Right lobe of liver (tissue), 4 donors: ENCODE data around the gene COL4A5.

Source experiments
- CTCF ChIP-seq, 4 donors: fragments of 200-600 bp in 3 of 4; fragments of 450-650 bp in 1 of 4; IDR thresholded peaks; one replicate each; pipeline versions ENCODE4 v1.5.1 to v1.8.0; 2016 to 2022; ENCODE audit warnings: antibody characterized with exemption in 4 of 4, mild to moderate bottlenecking in 2 of 4
- POLR2A ChIP-seq: fragments of 450-650 bp; IDR thresholded peaks from one replicate; pipeline ENCODE4 v1.6.1; 2017; ENCODE audit warnings: antibody characterized with exemption, mild to moderate bottlenecking
- donor health status: DM: no; HTN: no; CAD: no.
- donor health status: DM: no; HTN: no; CAD: no.
- donor health status: DM: no; HTN: yes; CAD: no.

DNA sequence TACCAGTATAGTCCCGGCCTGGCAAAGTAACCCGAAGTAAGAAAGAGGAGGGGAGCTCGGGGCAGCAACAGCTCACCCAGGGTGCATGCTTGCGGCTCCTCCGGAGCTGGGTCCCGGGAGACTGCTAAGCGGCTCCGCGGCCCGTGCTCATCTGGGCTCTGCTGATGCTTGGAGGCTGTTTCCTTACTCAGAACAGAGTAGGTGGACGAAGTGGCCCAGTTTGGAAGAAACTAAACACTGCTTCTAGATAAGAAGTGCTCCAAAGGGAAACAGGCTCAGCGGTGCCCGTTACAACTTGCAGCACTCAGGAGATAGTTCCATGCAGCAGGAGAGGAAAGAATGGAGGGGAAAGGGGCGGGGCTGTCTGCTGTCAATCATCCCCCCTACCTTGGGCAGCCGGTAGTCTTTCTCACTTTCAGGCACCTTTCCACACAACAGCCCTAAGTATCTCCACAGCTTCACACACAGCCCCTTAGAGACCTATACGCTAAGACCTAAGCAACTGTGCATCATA, 1.5 kb upstream of the COL4A5 start, which contains the start of gene COL4A6:
- TF ChIP-seq POLR2A (no peak), CTCF (IDR thresholded peaks at IDR 0.05) (no peak)
